NT2/D1 (cell line): Measurements from ENCODE around the gene EDAR.

Experiments used
- SUZ12 ChIP-seq: IDR thresholded peaks from 2 replicates; pipeline ENCODE4 v1.6.1; 2011; ENCODE audit not compliant: insufficient read length, insufficient read depth; ENCODE audit errors: extremely low read depth
- ZNF274 ChIP-seq: IDR thresholded peaks from 2 replicates; pipeline ENCODE4 v1.6.1; 2011; ENCODE audit warnings: mild to moderate bottlenecking, low read depth, low read length

- TF ChIP-seq SUZ12 (no peak), ZNF274 (no peak)
Observed at GRCh38 chr2:109033171-109033570, 44.2 kb upstream of the EDAR start.
